Measurements from ENCODE around the gene MEGF11.

GRCh38 chr15:66084704-66085103 lies 168.8 kb downstream of the MEGF11 start:
- TF ChIP-seq, protein P1, sequence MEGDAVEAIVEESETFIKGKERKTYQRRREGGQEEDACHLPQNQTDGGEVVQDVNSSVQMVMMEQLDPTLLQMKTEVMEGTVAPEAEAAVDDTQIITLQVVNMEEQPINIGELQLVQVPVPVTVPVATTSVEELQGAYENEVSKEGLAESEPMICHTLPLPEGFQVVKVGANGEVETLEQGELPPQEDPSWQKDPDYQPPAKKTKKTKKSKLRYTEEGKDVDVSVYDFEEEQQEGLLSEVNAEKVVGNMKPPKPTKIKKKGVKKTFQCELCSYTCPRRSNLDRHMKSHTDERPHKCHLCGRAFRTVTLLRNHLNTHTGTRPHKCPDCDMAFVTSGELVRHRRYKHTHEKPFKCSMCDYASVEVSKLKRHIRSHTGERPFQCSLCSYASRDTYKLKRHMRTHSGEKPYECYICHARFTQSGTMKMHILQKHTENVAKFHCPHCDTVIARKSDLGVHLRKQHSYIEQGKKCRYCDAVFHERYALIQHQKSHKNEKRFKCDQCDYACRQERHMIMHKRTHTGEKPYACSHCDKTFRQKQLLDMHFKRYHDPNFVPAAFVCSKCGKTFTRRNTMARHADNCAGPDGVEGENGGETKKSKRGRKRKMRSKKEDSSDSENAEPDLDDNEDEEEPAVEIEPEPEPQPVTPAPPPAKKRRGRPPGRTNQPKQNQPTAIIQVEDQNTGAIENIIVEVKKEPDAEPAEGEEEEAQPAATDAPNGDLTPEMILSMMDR (IDR thresholded peaks at IDR 0.05; ENCODE audit: low read depth, low read length), result no peak
- no peak for TF ChIP-seq EZH2phosphoT487 (IDR thresholded peaks at IDR 0.05; ENCODE audit: low read depth)

Data from OCI-LY3 (cell line).